DMS153 treated with DMSO at 0.1 percent for 48 hours (cell line): ENCODE measurements around the gene SYVN1.
"Not testable (repeated sequence)": the region's sequence is repeated elsewhere in the genome, so short reads cannot be mapped to it uniquely, and the experiment has no call there.

ENCODE experiments used
- DNase-seq: peaks from one replicate; lab custom pipeline; 2025; ENCODE audit not compliant: unreplicated experiment; lab: John Stamatoyannopoulos, UW

The SYVN1 gene

GRCh38 chr11:65127473-65128181, 6.7 kb downstream of the SYVN1 start:
- DNase-seq: no peak

- no peak for DNase-seq
These were observed 7.6 kb downstream of the SYVN1 start for GRCh38 chr11:65126624-65127274.

GRCh38 chr11:65125197-65126056, 8.9 kb downstream of the SYVN1 start:
- no peak for DNase-seq

DNA sequence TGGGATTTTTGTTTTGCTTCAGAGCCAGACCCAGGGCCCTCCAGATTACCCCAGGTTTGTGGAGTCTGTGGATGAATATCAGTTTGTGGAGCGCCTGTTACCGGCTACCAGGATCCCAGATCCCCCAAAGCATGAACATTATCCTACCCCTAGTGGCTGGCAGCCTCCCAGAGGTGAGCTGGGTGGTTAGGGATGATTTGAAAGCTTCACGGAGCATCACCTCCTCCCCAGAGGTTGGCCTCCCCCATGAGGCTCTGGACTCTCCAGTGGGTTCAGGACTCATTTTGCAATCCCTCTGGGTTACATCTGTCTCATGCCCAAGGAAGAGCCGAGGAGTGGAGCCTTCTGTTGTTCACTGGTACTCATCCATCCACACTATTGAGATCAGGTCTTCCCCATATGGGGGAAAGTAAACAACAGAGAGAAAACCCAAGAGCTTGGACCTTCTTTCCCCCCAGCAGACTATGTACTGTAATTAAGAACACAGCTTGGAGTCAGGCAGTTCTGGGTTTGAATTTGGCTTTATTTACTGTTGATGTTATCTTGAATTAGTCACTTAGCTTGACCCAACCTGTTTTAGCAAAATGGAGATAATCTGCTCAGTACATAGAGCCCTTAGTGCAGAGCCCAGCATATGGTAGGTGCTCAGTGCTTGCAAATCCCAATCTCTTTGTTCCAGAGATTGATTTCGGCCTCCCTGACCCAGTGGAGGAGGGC, 9.7 kb downstream of the SYVN1 start:
- no peak for DNase-seq

- DNase-seq: peak; percentile 98
These were observed 12.2 kb downstream of the SYVN1 start, which contains the start of the genes FAU and MRPL49 for GRCh38 chr11:65121865-65122696. FAU (minus strand) TSS chr11:65122134; CDS start chr11:65121813, 321 bp downstream. MRPL49 (plus strand) TSS chr11:65122321; CDS start chr11:65122347, 26 bp downstream.

DNA sequence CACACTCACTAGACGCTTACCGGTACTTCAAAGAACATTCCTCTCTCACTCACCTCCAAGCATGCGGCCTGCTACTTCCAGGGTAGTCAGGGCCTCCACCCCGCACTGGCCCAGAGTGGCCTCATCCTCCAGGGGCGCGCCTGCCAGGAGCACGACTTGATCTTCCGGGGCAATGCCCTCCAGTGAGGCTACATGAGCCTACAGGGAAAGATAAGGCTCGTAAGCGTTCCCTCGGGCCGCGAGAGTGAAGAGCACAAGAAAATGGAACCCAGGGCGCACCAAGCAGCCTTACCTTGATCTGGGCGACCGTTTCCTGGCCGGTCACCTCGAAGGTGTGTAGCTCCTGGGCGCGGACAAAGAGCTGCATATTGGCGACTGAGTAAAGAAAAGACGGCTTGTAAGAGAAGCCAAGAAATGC, 12.9 kb downstream of the SYVN1 start:
- no peak for DNase-seq

- no peak for DNase-seq
These were observed 13.5 kb downstream of the SYVN1 start for GRCh38 chr11:65120831-65121230.

GRCh38 chr11:65119670-65119995, 14.7 kb downstream of the SYVN1 start:
- no peak for DNase-seq

DNA sequence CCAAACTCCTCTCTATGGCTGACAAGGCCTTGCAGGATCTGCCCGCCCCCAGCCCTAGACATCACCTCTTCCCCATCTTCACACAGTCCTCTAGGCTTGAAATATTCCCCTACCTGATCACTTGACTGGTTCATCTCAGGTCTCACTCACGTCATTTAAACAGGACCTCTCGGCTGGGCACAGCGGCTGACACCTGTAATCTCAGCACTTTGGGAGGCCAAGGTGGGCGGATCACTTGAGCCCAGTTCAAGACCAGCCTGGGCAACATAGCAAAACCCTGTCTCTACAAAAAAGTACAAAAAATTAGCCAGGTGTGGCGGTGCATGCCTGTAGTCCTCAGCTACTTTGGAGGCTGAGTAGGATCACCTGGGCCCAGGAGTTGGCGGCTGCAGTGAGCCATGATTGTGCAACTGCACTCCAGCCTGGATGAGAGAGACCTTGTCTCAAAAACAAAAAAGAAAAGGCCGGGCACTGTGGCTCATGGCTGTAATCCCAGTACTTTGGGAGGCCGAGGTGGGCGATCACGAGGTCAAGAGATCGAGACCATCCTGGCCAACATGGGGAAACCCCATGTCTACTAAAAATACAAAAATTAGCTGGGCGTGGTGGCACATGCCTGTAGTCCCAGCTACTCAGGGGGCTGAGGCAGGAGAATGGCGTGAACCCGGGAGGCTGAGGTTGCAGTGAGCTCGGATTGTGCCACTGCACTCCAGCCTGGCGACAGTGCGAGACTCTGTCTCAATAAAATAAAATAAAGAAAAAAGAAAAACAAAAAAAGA, 15.2 kb downstream of the SYVN1 start:
- DNase-seq: not testable (repeated sequence)

GRCh38 chr11:65118097-65118837, 16.1 kb downstream of the SYVN1 start:
- no peak for DNase-seq

GRCh38 chr11:65117206-65118096, 16.9 kb downstream of the SYVN1 start, which contains the start of gene ZNHIT2:
ZNHIT2 (minus strand) TSS chr11:65117701; CDS start chr11:65117653, 48 bp downstream.
- DNase-seq: peak; percentile 99

GRCh38 chr11:65116370-65117205, 17.7 kb downstream of the SYVN1 start:
- no peak for DNase-seq

DNA sequence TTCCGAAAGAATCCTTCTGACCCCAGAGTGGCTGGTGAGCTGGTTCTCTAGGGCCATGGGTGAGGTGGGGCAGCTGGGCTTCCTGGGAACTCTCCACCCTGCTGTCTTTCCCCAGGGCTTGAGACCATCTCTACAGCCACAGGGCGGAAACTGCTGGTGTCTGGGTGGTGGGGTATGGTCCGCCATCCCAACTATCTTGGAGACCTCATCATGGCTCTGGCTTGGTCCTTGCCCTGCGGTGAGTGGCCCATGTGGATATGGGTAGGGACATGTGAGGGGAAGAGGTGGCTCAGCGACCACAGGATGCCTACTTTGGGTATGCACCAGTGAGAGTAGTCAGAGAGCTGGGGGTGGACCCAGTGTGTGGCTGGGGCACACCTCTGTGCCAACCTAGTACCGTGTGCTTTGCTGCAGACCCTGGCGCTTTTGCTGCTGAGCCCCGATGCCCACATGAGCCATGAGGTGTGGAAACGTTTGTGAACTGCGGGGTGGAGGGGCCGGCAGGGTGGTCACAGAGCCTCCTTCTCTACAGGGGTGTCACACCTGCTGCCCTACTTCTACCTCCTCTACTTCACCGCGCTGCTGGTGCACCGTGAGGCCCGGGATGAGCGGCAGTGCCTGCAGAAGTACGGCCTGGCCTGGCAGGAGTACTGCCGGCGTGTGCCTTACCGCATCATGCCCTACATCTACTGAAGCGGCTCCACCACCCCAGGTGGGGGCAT, 18.8 kb downstream of the SYVN1 start:
- no peak for DNase-seq

- no peak for DNase-seq
These were observed 19.7 kb downstream of the SYVN1 start for GRCh38 chr11:65114538-65115171.

GRCh38 chr11:65113839-65114238, 20.5 kb downstream of the SYVN1 start:
- no peak for DNase-seq

GRCh38 chr11:65113361-65113756, 21.0 kb downstream of the SYVN1 start:
- no peak for DNase-seq
